ENCODE results near the gene ZNF516. TPM values are rescaled to one million over a fixed set of nuclear protein-coding genes. Genes with fewer than 3 reads are reported as not detected.

Gene ZNF516
- total RNA-seq, 3 donors from 2014 or later = 22.0 to 47.9 (median 23.2) TPM

GRCh38 chr18:76376225-76376624, 118.8 kb downstream of the ZNF516 start:
- no peak for ATAC-seq
- no peaks in the 10 kb centered on the region for H3K4me1 ChIP-seq (ENCODE audit: low read depth)
- H3K9me3 ChIP-seq = no peaks in the 10 kb centered on the region
- no peaks in the 10 kb centered on the region for H3K36me3 ChIP-seq (ENCODE audit: low read depth)
- TF ChIP-seq CTCF (IDR thresholded peaks at IDR 0.05) = no peak
- H3K4me3 ChIP-seq = no peak overlapping the region
- DNase-seq = no peak
- intact Hi-C loops (cut with DNase I, micrococcal nuclease) = no loop called here

GRCh38 chr18:76374330-76375281, 120.4 kb downstream of the ZNF516 start:
- no peaks in the 10 kb centered on the region for H3K4me1 ChIP-seq (ENCODE audit: low read depth)
- intact Hi-C loops (cut with DNase I, micrococcal nuclease) = no loop called here
- DNase-seq (no peak), ATAC-seq (no peak)
- no peak overlapping the region for H3K4me3 ChIP-seq
- TF ChIP-seq CTCF (IDR thresholded peaks at IDR 0.05) = no peak
- H3K9me3 ChIP-seq = no peaks in the 10 kb centered on the region
- H3K36me3 ChIP-seq (ENCODE audit: low read depth) = no peaks in the 10 kb centered on the region

- intact Hi-C loops (cut with DNase I, micrococcal nuclease) = no loop called here
- Histone ChIP-seq H3K9me3 (no peaks in the 10 kb centered on the region), H3K4me3 (no peak overlapping the region), H3K4me1 (ENCODE audit: low read depth) (no peaks in the 10 kb centered on the region), H3K36me3 (ENCODE audit: low read depth) (no peaks in the 10 kb centered on the region)
- no peak for TF ChIP-seq CTCF (IDR thresholded peaks at IDR 0.05)
- ATAC-seq (no peak), DNase-seq (no peak)
These were observed 121.7 kb downstream of the ZNF516 start for GRCh38 chr18:76373297-76373696.

GRCh38 chr18:76371301-76372203, 123.5 kb downstream of the ZNF516 start:
- DNase-seq = no peak
- ATAC-seq = no peak
- no peaks in the 10 kb centered on the region for H3K4me1 ChIP-seq (ENCODE audit: low read depth)
- no peak for TF ChIP-seq CTCF (IDR thresholded peaks at IDR 0.05)
- intact Hi-C loops (cut with DNase I, micrococcal nuclease) = no loop called here
- H3K4me3 ChIP-seq = no peak overlapping the region
- no peaks in the 10 kb centered on the region for H3K36me3 ChIP-seq (ENCODE audit: low read depth)
- H3K9me3 ChIP-seq = no peaks in the 10 kb centered on the region

- no peak overlapping the region for H3K4me3 ChIP-seq
- TF ChIP-seq CTCF (IDR thresholded peaks at IDR 0.05) = no peak
- DNase-seq = no peak
These were observed 124.4 kb downstream of the ZNF516 start for GRCh38 chr18:76370686-76371085.

More at GRCh38 chr18:76370686-76371085, 124.4 kb downstream of the ZNF516 start:
- no peaks in the 10 kb centered on the region for H3K9me3 ChIP-seq
- no peak for ATAC-seq
- no peaks in the 10 kb centered on the region for H3K36me3 ChIP-seq (ENCODE audit: low read depth)
- intact Hi-C loops (cut with DNase I, micrococcal nuclease) = no loop called here
- H3K4me1 ChIP-seq (ENCODE audit: low read depth) = no peaks in the 10 kb centered on the region
